Measurements from ENCODE around the gene MPZL2. TPM values are rescaled to one million over a fixed set of nuclear protein-coding genes. Genes with fewer than 3 reads are reported as not detected.

MPZL2 gene
- total and polyA plus RNA-seq, 2 experiments from 2014 or later, result 2.6 to 4.2 TPM

GRCh38 chr11:118234833-118235232 lies 29.3 kb downstream of the MPZL2 start:
- Histone ChIP-seq H4K20me1 (replicated peaks; ENCODE audit: insufficient read depth) (no peaks in the 10 kb centered on the region), H3K4me2 (no peak overlapping the region), H3K79me2 (replicated peaks; ENCODE audit: insufficient read depth) (no peaks in the 10 kb centered on the region), H2AFZ (no peak overlapping the region), H3K27me3 (ENCODE audit: insufficient read depth) (no peaks in the 10 kb centered on the region), H3F3A (replicated peaks; ENCODE audit: low read depth) (no peaks in the 10 kb centered on the region), H3K36me3 (ENCODE audit: insufficient read depth) (no peaks in the 10 kb centered on the region), H3K4me3 (no peak overlapping the region), H3K27ac (ENCODE audit: low read depth) (no peak overlapping the region), H3K9me2 (ENCODE audit: insufficient read depth) (no peaks in the 10 kb centered on the region), H3K4me1 (ENCODE audit: insufficient read depth) (no peaks in the 10 kb centered on the region)
- Mint-ChIP-seq H3K27me3 (ENCODE audit: insufficient read depth, low read depth, poor library complexity) (no peaks in the 10 kb centered on the region), H3K9me3 (no peaks in the 10 kb centered on the region), H3K27ac (no peak overlapping the region), H3K36me3 (ENCODE audit: low read depth) (no peaks in the 10 kb centered on the region), H3K4me1 (peaks cover 10% of the 10 kb centered on the region), H3K4me3 (no peak overlapping the region)
- ATAC-seq (no peak), DNase-seq (ENCODE audit: low spot score) (no peak)
- TF ChIP-seq ZNF331 (CRISPR knock-in tag; IDR thresholded peaks at IDR 0.05; ENCODE audit: low read depth), result no peak
- TF ChIP-seq ZNF462 (CRISPR knock-in tag; IDR thresholded peaks at IDR 0.05), result no peak
- TF ChIP-seq REST (IDR thresholded peaks at IDR 0.05; ENCODE audit: unreplicated experiment), result no peak
- TF ChIP-seq CREB1 (CRISPR knock-in tag; IDR thresholded peaks at IDR 0.05; ENCODE audit: low read depth), result no peak
- TF ChIP-seq EZH2phosphoT487 (IDR thresholded peaks at IDR 0.05; ENCODE audit: unreplicated experiment), result no peak
- TF ChIP-seq POLR2AphosphoS5 (IDR thresholded peaks at IDR 0.05; ENCODE audit: low read depth), result no peak
- no peak for TF ChIP-seq CTCF (conservative IDR thresholded peaks at IDR 0.05; ENCODE audit: low read depth in 2 of 2)
- TF ChIP-seq NANOG (IDR thresholded peaks at IDR 0.05; ENCODE audit: borderline replicate concordance), result no peak
- no peak for TF ChIP-seq ZNF114 (CRISPR knock-in tag; IDR thresholded peaks at IDR 0.05)
- TF ChIP-seq ETS1 (IDR thresholded peaks at IDR 0.05), result no peak
- TF ChIP-seq EZH2 (IDR thresholded peaks at IDR 0.05; ENCODE audit: low read depth, unreplicated experiment), result no peak
- TF ChIP-seq JUNB (IDR thresholded peaks at IDR 0.05; ENCODE audit: unreplicated experiment), result no peak
- no peak for TF ChIP-seq STAT1 (IDR thresholded peaks at IDR 0.05; ENCODE audit: unreplicated experiment)
